ENCODE measurements around the gene MAN1B1.

The MAN1B1 gene

DNA sequence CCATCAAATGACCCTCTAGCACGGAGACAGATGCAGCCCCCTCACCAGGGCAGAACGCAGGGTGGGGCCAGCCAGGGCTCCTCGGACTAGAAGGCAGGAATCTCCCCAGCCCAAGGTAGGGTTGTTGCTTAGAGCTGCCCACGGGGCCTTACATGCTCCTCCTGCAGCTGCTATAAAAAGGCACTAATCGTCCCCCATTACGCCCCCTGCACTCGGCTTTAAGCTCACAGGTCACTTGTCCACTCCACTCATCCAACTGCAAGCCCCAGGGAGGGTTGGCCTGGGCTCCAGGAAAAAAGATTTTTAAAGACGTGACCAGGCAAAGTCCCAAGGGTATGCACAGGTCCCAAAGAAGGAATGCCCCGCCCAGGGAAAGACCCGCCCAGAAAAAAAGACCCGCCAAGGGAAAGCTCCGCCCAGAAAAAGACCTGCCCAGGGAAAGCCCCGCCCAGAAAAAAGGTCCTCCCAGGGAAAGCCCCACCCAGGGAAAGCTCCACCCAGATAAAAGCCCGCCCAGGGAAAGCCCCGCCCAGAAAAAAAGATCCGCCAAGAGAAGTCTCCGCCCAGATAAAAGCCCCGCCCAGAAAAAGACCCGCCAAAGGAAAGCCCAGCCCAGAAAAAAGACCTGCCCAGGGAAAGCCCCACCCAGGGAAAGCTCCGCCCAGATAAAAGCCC is 63.3 kb downstream of the MAN1B1 start:
- no peak for TF ChIP-seq POU2F2 (IDR thresholded peaks at IDR 0.05; ENCODE audit: low read depth, low read length)
- no peak for TF ChIP-seq POLR2AphosphoS5 (IDR thresholded peaks at IDR 0.05; ENCODE audit: low read depth, low read length)
- TF ChIP-seq TAF1 (IDR thresholded peaks at IDR 0.05; ENCODE audit: low read depth, low read length) = no peak
- no peak for TF ChIP-seq POLR2A (IDR thresholded peaks at IDR 0.05; ENCODE audit: low read depth, low read length)
- no peak for TF ChIP-seq SPI1 (IDR thresholded peaks at IDR 0.05; ENCODE audit: low read depth, low read length)
- TF ChIP-seq PAX5 (IDR thresholded peaks at IDR 0.05; ENCODE audit: insufficient read depth, low read length, severe bottlenecking) = no peak
- no peak for FAIRE-seq
- no peak for DNase-seq (ENCODE audit: insufficient read length, low spot score)

DNA sequence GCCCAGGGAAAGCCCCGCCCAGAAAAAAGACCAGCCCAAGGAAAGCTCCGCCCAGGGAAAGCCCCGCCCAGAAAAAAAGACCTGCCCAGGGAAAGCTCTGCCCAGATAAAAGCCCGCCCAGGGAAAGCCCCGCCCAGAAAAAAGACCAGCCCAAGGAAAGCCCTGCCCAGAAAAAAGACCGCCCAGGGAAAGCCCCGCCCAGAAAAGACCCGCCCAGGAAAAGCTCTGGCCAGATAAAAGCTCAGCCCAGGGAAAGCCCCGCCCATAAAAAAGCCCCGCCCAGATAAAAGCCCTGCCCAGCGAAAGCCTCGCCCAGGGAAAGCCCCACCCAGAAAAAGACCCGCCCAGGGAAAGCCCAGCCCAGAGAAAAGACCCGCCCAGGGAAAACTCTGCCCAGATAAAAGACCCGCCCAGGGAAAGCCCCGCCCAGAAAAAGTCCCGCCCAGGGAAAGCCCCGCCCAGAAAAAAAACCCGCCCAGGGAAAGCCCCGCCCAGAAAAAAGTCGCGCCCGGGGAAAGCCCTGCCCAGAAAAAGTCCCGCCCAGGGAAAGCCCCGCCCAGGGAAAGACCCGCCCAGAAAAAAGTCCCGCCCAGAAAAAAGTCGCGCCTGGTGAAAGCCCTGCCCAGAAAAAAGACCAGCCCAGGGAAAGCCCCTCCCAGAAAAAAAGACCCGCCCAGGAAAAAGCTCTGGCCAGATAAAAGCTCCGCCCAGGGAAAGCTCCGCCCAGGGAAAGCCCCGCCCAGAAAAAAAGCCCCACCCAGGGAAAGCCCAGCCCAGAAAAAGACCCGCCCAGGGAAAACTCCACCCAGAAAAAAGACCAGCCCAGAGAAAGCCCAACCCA is 64.1 kb downstream of the MAN1B1 start:
- FAIRE-seq = no peak
- no peak for TF ChIP-seq SPI1 (IDR thresholded peaks at IDR 0.05; ENCODE audit: low read depth, low read length)
- no peak for TF ChIP-seq TAF1 (IDR thresholded peaks at IDR 0.05; ENCODE audit: low read depth, low read length)
- no peak for TF ChIP-seq PAX5 (IDR thresholded peaks at IDR 0.05; ENCODE audit: insufficient read depth, low read length, severe bottlenecking)
- TF ChIP-seq POLR2A (IDR thresholded peaks at IDR 0.05; ENCODE audit: low read depth, low read length) = no peak
- no peak for TF ChIP-seq POU2F2 (IDR thresholded peaks at IDR 0.05; ENCODE audit: low read depth, low read length)
- TF ChIP-seq POLR2AphosphoS5 (IDR thresholded peaks at IDR 0.05; ENCODE audit: low read depth, low read length) = no peak
- DNase-seq (ENCODE audit: insufficient read length, low spot score) = peak; percentile 71

DNA sequence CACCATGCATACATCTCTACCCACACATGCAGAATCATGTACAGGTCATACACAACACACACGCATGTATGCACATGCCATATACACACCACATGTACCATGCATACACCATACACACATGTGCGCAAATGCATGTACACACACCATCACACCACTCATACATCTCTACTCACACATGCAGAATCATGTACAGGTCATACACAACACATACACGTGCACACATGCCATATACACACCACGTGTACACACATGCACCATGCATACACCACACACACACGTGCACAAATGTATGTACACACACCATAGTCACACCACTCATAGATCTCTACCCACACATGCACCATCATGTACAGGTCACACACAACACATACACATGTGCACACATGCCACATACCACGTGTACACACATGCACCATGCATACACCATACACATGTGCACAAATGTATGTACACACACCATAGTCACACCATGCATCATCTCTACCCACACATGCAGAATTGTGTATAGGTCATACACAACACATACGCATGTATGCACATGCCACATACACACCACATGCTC is 66.1 kb downstream of the MAN1B1 start:
- DNase-seq (ENCODE audit: insufficient read length, low spot score) (no peak), FAIRE-seq (peak; percentile 90)
- TF ChIP-seq TAF1 (IDR thresholded peaks at IDR 0.05; ENCODE audit: low read depth, low read length) = no peak
- TF ChIP-seq POU2F2 (IDR thresholded peaks at IDR 0.05; ENCODE audit: low read depth, low read length) = no peak
- no peak for TF ChIP-seq PAX5 (IDR thresholded peaks at IDR 0.05; ENCODE audit: insufficient read depth, low read length, severe bottlenecking)
- TF ChIP-seq SPI1 (IDR thresholded peaks at IDR 0.05; ENCODE audit: low read depth, low read length) = no peak
- TF ChIP-seq POLR2A (IDR thresholded peaks at IDR 0.05; ENCODE audit: low read depth, low read length) = no peak
- no peak for TF ChIP-seq POLR2AphosphoS5 (IDR thresholded peaks at IDR 0.05; ENCODE audit: low read depth, low read length)

DNA sequence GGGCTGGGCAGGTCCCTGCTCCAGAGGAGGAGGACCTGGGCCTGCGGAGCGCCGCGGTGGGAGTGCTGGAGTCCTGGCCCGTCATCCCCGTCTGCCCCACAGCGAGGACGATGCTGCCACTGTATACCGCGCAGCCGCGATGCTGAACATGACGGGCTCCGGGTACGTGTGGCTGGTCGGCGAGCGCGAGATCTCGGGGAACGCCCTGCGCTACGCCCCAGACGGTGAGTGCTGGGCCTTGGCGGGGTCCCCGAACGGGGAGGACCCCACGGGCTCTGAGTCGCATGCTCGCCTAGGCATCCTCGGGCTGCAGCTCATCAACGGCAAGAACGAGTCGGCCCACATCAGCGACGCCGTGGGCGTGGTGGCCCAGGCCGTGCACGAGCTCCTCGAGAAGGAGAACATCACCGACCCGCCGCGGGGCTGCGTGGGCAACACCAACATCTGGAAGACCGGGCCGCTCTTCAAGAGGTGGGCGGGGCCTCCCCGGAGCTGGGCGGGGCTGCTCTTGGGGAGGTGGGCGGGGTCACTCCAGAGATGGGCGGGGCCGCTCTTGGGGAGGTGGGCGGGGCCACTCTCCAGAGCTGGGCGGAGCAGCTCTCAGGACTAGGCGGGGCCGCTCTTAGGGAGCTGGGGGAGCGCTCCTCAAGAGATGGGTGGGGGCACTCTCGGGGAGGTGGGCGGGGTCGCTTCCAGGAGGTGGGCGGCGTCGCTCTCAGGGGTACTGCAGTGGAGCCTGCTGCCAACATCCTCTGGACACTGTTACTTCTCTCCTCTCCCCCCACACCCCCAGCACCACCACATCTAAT is 70.0 kb downstream of the MAN1B1 start:
- FAIRE-seq (peak; percentile 84), DNase-seq (ENCODE audit: insufficient read length, low spot score) (peak; percentile 73)
- TF ChIP-seq POLR2A (IDR thresholded peaks at IDR 0.05; ENCODE audit: low read depth, low read length) = no peak

DNA sequence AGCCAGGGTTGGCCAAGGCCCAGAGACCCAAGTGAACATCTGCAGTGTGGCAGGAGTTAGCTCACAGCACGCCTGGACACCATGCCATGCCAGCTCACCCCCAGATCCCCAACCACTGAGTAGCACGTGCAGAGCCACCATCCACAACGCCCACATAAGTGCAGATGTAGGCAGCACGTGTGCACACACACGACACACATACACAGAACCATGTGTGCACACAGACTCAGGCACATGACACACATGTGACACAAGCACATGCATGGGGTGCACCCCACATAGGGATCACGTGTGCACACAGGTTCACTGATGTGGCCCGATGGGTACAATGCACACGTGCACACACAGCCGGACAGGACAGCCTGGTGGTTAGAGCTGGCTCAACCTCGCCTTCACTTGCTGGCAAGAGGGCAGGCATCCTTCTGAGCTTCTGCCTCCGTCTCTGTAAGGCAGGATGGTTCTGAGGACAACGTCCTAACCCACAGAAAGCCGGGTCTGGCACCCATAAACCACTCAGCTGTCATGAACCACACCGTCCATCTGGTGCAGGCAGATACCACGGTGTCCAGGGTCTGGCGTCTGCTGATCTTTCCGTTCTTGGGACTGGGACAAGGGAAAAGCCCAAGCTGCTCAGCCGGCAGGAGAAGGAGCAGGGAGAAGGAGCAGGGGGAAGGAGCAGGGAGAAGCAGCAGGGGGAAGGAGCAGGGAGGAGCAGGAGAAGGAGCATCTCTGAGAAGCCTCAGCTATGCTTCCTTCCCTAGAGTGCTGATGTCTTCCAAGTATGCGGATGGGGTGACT is 71.0 kb downstream of the MAN1B1 start:
- TF ChIP-seq TAF1 (IDR thresholded peaks at IDR 0.05; ENCODE audit: low read depth, low read length) (no peak), PAX5 (IDR thresholded peaks at IDR 0.05; ENCODE audit: insufficient read depth, low read length, severe bottlenecking) (no peak)

DNA sequence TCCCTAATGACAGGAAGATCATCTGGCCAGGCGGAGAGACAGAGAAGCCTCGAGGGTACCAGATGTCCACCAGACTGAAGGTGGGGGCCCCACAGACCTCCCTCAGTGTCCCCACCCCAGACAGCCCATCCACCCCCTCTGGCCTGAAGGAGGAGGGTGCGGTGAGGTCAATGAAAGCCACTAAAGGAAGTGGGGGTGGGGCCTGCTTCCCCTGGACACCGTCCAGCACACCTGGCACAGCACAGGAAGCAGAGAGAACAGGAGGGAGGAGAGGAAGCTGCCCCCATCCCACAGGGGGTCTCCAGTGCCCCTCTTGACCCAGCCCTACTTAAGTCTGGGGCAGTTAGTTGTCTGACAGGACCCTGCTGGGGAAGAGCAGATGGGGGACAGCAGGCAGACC is 71.8 kb downstream of the MAN1B1 start:
- DNase-seq (ENCODE audit: insufficient read length, low spot score) (no peak), FAIRE-seq (no peak)

More for the DNA sequence above, 71.0 kb downstream of the MAN1B1 start:
- FAIRE-seq (peak; percentile 68), DNase-seq (ENCODE audit: insufficient read length, low spot score) (no peak)

More for the DNA sequence above, 71.8 kb downstream of the MAN1B1 start:
- no peak for TF ChIP-seq POLR2AphosphoS5 (IDR thresholded peaks at IDR 0.05; ENCODE audit: low read depth, low read length)
- TF ChIP-seq PAX5 (IDR thresholded peaks at IDR 0.05; ENCODE audit: insufficient read depth, low read length, severe bottlenecking) = no peak
- no peak for TF ChIP-seq SPI1 (IDR thresholded peaks at IDR 0.05; ENCODE audit: low read depth, low read length)
- no peak for TF ChIP-seq POU2F2 (IDR thresholded peaks at IDR 0.05; ENCODE audit: low read depth, low read length)
- no peak for TF ChIP-seq TAF1 (IDR thresholded peaks at IDR 0.05; ENCODE audit: low read depth, low read length)
- no peak for TF ChIP-seq POLR2A (IDR thresholded peaks at IDR 0.05; ENCODE audit: low read depth, low read length)

Data from GM12891 (cell line).